Parathyroid adenoma (tissue), 2 donors: ENCODE results near the gene CDH18.

Experiments used
- H2AFZ ChIP-seq: fragments of 300-600 bp; sonication (generic); one replicate; pipeline ENCODE4 v1.7.0; 2017; ENCODE audit warnings: antibody characterized with exemption, mild to moderate bottlenecking
- H3K27ac ChIP-seq: fragments of 300-600 bp; sonication (generic); one replicate; pipeline ENCODE4 v1.7.0; 2017
- H3K27me3 ChIP-seq: fragments of 300-600 bp; sonication (generic); one replicate; pipeline ENCODE4 v1.7.0; 2017; ENCODE audit warnings: low read length; ENCODE audit not compliant: control insufficient read depth, insufficient read depth
- H3K36me3 ChIP-seq: fragments of 300-600 bp; sonication (generic); one replicate; pipeline ENCODE4 v1.7.0; 2017; ENCODE audit warnings: low read length; ENCODE audit not compliant: control insufficient read depth, insufficient read depth
- H3K4me1 ChIP-seq: fragments of 300-600 bp; sonication (generic); one replicate; pipeline ENCODE4 v1.7.0; 2017; ENCODE audit warnings: control low read depth
- H3K4me2 ChIP-seq: fragments of 300-600 bp; sonication (generic); one replicate; pipeline ENCODE4 v1.7.0; 2017; ENCODE audit warnings: low read length
- H3K4me3 ChIP-seq: fragments of 300-600 bp; sonication (generic); one replicate; pipeline ENCODE4 v1.7.0; 2017; ENCODE audit warnings: low read depth, low read length
- H3K79me2 ChIP-seq: fragments of 300-600 bp; sonication (generic); one replicate; pipeline ENCODE4 v1.7.0; 2017; ENCODE audit warnings: control low read depth
- H3K9ac ChIP-seq: fragments of 300-600 bp; sonication (generic); one replicate; pipeline ENCODE4 v1.7.0; 2017; ENCODE audit warnings: mild to moderate bottlenecking
- H3K9me3 ChIP-seq: fragments of 300-600 bp; sonication (generic); one replicate; pipeline ENCODE4 v1.7.0; 2017; ENCODE audit warnings: low read length; ENCODE audit not compliant: control insufficient read depth
- CTCF ChIP-seq: fragments of 300-600 bp; sonication (generic); IDR thresholded peaks from one replicate; pipeline ENCODE4 v1.7.0; 2017; ENCODE audit warnings: antibody characterized with exemption, mild to moderate bottlenecking
- donor health status: primary hyperparathyroidism.

CDH18 gene

GRCh38 chr5:19719109-19719508 lies 268.9 kb downstream of the CDH18 start:
- no peak overlapping the region for H3K4me3 ChIP-seq
- no peak for TF ChIP-seq CTCF
- no peaks in the 10 kb centered on the region for H3K9me3 ChIP-seq
- H3K9ac ChIP-seq, result no peak overlapping the region
- no peak overlapping the region for H3K27ac ChIP-seq
- H3K4me1 ChIP-seq, result no peaks in the 10 kb centered on the region
- H3K27me3 ChIP-seq, result no peaks in the 10 kb centered on the region
- H3K36me3 ChIP-seq, result no peaks in the 10 kb centered on the region
- H2AFZ ChIP-seq, result no peak overlapping the region
- no peak overlapping the region for H3K4me2 ChIP-seq
- no peaks in the 10 kb centered on the region for H3K79me2 ChIP-seq

- TF ChIP-seq CTCF, result no peak
- Histone ChIP-seq H3K36me3 (no peaks in the 10 kb centered on the region), H2AFZ (no peak overlapping the region), H3K4me3 (no peak overlapping the region), H3K4me1 (no peaks in the 10 kb centered on the region), H3K27ac (no peak overlapping the region), H3K27me3 (no peaks in the 10 kb centered on the region), H3K79me2 (no peaks in the 10 kb centered on the region), H3K9me3 (no peaks in the 10 kb centered on the region), H3K4me2 (no peak overlapping the region), H3K9ac (no peak overlapping the region)
Observed at GRCh38 chr5:19713740-19714139, 274.3 kb downstream of the CDH18 start.

DNA sequence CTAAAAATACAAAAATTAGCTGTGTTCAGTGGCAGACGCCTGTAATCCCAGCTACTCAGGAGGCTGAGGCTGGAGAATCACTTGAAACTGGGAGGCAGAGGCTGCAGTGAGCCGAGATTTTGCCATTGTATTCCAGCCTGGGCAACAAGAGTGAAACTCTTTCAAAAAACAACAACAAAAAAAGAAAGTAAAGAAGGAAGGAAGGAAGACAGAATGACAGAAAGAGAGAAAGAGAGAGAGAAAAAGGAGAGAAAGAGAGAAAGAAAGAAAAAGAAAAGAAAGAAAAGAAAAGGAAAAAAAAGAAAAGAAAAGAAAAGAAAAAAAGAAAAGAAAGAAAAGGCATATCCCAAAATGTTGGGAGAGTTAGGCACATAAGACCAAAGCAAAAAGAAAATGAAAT lies 278.6 kb downstream of the CDH18 start:
- no peaks in the 10 kb centered on the region for H3K36me3 ChIP-seq

GRCh38 chr5:19706776-19707175 lies 281.2 kb downstream of the CDH18 start:
- H3K79me2 ChIP-seq, result no peaks in the 10 kb centered on the region
- no peak for TF ChIP-seq CTCF

More for the DNA sequence above, 278.6 kb downstream of the CDH18 start:
- Histone ChIP-seq H3K4me2 (no peak overlapping the region), H3K27ac (no peak overlapping the region), H3K4me3 (no peak overlapping the region), H3K9ac (no peak overlapping the region), H2AFZ (no peak overlapping the region), H3K9me3 (no peaks in the 10 kb centered on the region), H3K27me3 (no peaks in the 10 kb centered on the region), H3K79me2 (no peaks in the 10 kb centered on the region), H3K4me1 (no peaks in the 10 kb centered on the region)
- no peak for TF ChIP-seq CTCF

DNA sequence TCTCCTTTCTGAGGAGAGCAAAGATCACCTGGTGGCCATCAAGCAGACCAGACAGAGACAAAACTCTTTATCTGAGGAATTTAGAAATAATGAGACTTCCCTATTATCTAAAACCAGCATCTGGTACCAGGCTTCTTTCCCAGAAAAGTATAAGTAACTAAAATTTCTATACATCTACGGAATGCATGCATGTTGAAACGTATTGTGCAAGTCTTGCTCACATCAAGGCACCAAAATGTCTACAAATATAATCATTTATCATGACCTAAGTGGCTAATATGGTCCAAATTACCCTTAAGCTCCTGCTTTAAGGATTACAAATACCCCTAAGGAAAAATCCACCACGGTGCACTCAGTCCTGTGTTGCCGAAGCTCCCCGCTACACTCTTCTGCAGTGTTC lies 286.3 kb downstream of the CDH18 start:
- Histone ChIP-seq H3K4me1 (no peaks in the 10 kb centered on the region), H3K79me2 (no peaks in the 10 kb centered on the region), H3K27ac (no peak overlapping the region), H3K9ac (no peak overlapping the region), H2AFZ (no peak overlapping the region), H3K36me3 (no peaks in the 10 kb centered on the region), H3K9me3 (no peaks in the 10 kb centered on the region), H3K4me2 (no peak overlapping the region), H3K4me3 (no peak overlapping the region), H3K27me3 (no peaks in the 10 kb centered on the region)
- TF ChIP-seq CTCF, result no peak

More at GRCh38 chr5:19706776-19707175, 281.2 kb downstream of the CDH18 start:
- no peak overlapping the region for H3K9ac ChIP-seq
- H3K27me3 ChIP-seq, result no peaks in the 10 kb centered on the region
- H2AFZ ChIP-seq, result no peak overlapping the region
- H3K4me1 ChIP-seq, result no peaks in the 10 kb centered on the region
- no peak overlapping the region for H3K27ac ChIP-seq
- no peak overlapping the region for H3K4me3 ChIP-seq
- no peaks in the 10 kb centered on the region for H3K9me3 ChIP-seq
- no peaks in the 10 kb centered on the region for H3K36me3 ChIP-seq
- no peak overlapping the region for H3K4me2 ChIP-seq
